HG03378 (cell line): ENCODE data around the gene TFRC.
"Not testable (repeated sequence)": the region's sequence is repeated elsewhere in the genome, so short reads cannot be mapped to it uniquely, and the experiment has no call there.

Source experiments
- ATAC-seq: cut with Tn5 transposase; IDR thresholded peaks from one replicate; pipeline ENCODE4 v1.9.1; 2021; ENCODE audit warnings: mild to moderate bottlenecking, moderate library complexity; ENCODE audit not compliant: unreplicated experiment

TFRC gene

DNA sequence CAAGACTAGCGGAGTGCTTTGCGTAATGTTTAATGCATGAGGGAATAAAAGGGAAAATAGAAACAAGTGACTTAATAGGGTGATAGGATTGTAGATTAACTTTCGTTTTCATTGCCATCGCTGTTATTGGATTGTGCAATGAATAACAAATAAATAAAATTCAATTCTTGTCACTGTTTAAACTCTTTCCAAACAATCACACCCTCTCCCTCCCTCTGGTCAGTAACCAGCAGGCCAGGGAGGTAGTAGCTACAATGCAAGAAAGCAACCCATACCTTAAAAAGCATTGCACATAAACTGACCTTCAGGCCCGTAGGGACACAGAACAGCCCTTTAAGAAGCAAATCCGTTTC lies 705 bp upstream of the TFRC start:
- no peak for ATAC-seq

GRCh38 chr3:196081002-196081833 lies 672 bp downstream of the TFRC start:
- peak; percentile 15 for ATAC-seq

GRCh38 chr3:196080101-196080846 lies 1.6 kb downstream of the TFRC start:
- ATAC-seq, result not testable (repeated sequence)

DNA sequence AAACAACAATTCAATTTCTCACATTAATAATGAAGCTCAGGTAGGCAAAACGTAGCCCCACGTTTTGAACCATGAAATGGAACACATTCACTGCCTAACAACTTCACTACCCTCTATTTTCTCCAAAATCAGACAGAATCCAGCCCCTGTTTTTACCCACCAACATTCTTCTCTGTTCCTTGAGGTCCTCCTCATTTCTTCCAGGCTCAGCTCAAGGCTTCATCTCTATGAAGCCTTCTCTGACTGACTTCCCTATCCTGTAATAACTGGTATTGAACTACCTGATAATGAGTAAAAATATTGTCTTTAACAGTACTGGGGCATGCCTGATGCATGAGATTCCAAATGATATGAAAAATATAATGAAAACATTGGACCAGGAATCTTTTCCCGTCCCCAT lies 2.2 kb downstream of the TFRC start:
- ATAC-seq, result no peak

DNA sequence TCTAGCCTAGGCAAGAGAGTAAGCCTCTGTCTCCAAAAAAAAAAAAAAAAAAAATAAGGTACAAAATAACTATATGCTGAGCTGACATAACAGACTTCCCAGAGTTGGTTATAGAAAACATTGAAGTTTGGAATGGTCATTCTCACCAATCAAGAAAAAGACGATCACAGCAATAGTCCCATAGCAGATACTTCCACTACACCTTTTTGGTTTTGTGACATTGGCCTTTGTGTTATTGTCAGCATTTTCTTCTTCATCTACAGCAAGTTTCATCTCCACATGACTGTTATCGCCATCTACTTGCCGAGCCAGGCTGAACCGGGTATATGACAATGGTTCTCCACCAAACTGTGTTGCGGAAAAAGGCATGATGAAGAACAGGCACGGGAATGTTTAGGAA lies 6.9 kb downstream of the TFRC start:
- ATAC-seq, result no peak

GRCh38 chr3:196073255-196073753 lies 8.6 kb downstream of the TFRC start:
- ATAC-seq, result peak; percentile 54

GRCh38 chr3:196072313-196072712 lies 9.6 kb downstream of the TFRC start:
- ATAC-seq, result no peak

DNA sequence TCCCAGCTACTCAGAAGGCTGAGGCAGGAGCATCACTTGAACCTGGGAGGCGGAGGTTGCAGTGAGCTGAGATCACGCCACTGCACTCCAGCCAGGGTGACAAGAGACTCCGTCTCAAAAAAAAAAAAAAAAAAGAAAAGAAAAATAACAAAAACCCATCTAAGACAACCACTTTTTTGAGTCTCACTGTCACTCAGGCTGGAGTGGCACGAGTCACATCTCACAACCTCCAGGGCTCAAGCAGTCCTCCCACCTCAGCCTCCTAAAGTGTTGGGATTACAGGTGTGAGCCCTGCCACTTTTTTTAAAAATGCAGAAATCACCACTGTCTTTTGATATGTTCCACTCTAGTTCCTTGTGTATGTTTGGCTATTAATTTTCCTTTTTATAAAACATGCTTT lies 13.1 kb downstream of the TFRC start:
- not testable (repeated sequence) for ATAC-seq

- ATAC-seq, result no peak
Observed at GRCh38 chr3:196067439-196067838, 14.5 kb downstream of the TFRC start.

DNA sequence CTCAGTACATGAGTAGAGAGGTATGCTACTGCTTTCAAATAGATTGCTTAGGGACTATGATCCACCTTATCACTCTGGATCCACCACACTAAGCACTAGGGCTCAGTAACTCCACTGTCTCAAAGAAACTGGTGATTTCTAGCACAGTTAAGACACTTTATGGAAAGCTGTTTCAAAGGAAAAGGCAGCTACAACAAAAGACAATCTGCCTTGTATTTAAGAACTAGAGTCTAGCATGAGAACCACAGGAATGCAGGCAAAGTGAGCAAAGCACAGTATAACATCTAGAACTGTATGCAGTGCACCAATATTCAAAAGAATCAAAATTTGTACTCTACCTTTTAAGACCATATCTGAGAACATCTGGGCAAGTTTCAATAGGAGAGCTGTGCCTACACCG lies 17.9 kb downstream of the TFRC start:
- no peak for ATAC-seq

DNA sequence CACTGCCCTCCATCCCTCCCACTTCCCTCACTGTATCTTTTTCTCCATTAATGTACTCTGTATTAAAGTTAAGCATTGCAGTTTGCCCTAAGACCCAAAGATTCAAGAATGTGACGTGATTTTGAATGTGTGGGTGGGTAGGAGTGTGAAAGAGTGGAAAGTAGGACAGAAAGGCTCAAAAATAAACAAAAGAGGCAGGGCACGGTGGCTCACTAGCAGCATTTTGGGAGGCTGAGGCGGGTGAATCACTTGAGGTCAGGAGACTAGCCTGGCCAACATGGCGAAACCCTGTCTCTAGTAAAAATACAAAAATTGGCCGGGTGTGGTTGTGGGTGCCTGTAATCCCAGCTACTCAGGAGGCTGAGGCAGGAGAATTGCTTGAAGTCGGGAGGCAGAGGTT lies 18.4 kb downstream of the TFRC start:
- no peak for ATAC-seq

GRCh38 chr3:196063049-196063448 lies 18.8 kb downstream of the TFRC start:
- no peak for ATAC-seq

DNA sequence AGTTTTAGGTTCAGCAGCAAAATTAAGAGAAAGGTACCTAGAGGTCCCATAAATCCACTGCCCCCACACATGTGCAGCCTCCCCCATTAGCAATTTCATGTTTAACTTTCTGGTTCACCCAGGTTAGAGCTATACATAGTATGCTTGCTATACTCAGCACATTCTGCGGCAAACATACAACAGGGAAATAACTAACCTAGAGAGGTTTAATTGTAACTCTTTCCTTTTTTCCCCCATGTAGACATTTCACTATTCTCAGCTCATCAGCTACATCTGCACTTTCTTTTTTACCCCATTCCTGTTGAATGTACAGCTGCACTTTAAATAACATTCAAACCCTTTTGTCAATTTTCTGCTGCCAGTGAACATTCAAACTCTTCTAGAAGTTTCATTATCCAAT lies 21.1 kb downstream of the TFRC start:
- ATAC-seq, result no peak

DNA sequence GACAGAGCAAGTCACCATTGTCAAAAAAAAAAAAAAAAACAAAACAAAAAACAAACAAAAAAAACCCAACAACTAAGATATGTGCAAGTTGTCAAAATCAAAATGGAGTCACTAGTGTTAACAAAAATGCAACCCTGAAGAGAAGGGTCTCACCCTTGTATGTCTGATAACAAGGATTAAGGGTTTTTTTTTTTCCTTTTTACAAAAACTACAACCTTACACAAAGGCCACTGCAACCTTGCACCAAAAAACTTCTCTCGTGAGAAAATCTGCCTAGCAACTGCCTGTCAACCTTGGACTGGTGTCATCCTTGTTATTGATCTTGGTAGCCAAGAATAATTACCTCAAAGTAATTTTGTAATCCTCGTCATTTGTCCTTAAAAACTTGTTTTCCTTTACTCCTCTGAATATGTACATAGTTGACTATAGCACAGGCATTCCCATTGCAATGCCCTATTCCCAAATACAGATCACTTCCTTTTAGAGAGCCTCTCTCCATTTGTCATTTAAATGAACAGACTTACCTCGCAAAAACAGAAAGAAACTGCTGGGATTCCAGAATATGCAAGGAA lies 24.0 kb downstream of the TFRC start:
- ATAC-seq, result no peak

DNA sequence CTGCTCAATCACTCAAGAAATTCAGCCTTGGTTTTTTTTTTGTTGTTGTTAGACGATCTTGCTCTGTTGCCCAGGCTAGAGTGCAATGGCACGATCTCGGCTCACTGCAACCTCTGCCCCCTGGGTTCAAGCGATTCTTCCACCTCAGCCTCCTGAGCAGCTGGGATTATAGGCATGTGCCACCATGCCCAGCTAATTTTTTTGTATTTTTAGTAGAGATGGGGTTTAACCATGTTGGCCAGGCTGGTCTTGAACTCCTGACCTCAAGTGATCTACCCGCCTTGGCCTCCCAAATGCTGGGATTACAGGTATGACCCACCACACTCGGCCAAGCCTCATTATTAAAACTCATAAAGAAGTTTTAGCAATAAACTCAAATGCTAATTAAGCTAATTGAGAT lies 25.5 kb downstream of the TFRC start:
- not testable (repeated sequence) for ATAC-seq

- ATAC-seq, result no peak
Observed at GRCh38 chr3:196055683-196056270, 26.1 kb downstream of the TFRC start.

DNA sequence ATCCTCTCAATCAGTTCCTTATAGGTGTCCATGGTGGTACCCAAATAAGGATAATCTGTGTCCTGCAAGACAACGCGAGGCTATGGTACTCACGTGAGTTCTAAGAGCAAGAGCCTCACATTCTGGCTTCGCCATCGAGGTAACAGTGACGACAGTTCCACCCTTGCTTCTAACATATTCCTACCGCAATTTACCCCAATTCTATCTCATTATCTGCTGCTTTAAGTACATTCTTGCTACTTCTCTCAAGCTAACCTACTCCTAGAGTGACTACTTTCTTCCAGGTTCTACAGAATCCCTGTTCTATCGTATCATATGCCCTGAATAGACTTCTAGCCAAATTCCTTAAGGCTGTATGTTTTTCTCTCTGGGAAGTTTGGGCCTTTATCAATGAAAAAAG lies 26.6 kb downstream of the TFRC start:
- no peak for ATAC-seq

DNA sequence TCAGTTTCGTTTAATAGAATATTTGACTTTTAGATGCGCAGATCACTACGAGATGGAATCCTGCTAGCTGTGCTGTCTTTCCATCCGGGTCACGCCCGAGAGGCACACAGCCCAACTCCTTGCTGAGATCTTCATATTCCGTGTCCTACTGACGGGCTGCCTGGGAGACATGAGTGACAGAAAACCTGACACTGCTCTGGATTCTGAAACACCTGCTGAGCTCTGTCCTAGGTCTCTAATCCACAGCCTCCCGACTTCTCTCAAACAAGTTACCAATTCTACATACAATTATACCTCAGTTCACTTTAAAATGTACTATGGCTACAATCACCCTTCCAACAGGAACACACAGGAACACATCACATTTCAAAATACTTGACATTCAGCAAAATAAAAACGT lies 27.2 kb downstream of the TFRC start:
- ATAC-seq, result no peak

DNA sequence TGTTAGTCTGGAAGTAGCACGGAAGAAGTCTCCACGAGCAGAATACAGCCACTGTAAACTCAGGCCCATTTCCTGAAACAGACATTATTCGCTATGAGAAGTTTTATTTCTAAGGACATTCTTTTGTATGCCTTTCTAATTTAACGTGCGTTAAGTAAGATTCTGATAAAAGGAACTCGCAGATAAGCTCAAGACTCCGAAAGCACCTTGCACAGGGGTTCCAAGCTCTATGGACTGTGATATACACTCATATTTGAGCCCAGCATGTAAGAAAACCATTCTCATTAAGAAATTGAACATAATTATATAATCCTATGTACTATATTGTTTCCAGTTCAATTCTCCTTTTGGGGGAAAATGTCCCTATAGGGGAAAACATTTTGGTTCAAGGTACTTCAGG lies 28.4 kb downstream of the TFRC start:
- ATAC-seq, result no peak

DNA sequence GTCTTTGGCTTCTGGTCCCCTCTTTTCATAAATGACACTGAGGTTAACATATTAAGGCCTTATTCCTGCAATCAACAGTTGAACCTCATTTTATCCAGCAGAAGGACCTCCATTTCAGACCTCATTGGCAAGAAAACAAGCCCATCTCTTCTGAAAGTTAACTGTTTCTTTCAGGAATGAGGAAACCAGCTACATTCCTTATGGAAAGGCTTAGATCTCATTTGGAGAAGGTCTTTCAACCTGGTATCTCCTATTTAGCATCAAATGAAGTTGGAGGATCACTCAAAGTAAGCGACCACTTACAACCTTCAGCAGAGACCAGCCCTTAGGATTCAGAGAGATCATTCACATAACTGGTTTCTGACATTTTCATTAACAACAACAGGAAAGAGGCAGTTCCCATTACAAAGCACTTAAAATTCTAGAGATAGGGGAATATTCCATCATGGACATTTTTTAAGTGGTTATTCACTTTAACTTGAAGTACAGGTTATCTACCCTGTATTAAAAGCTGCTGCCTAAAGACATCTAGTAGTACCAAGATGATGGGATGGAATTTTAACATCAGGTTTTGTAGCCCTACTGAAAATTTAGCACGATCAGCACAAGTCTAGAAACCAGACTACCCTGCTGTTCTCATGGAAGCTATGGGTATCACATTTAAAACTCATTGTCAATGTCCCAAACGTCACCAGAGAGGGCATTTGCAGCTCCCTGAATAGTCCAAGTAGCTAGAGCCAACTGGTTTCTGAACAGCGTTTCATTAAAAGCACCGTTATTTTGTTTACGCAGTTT lies 30.4 kb downstream of the TFRC start:
- ATAC-seq, result no peak

GRCh38 chr3:196050597-196050996 lies 31.3 kb downstream of the TFRC start:
- ATAC-seq, result no peak
